ENCODE data around the gene UCHL1. TPM values are rescaled to one million over a fixed set of nuclear protein-coding genes. Genes with fewer than 3 reads are reported as not detected.

UCHL1 gene
- total RNA-seq, 4 donors from 2014 or later: 14.6 to 202 (median 35.6) TPM

DNA sequence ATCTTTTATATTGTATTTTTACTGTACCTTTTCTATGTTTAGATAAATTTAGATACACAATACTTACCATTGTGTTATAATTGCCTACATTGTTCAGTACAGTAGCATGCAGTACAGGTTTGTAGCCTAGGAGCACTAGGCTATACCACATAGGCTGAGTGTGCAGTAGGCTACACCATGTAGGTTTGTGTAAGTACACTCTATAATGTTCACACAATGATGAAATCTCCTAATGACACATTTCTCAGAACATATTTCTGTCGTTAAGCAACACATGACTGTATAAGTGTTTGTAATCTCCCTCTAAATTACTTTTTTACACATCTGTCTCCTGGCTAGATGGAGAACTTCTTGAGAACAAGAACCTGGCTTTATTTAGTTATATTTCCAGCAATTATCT is 40.3 kb downstream of the UCHL1 start:
- WGBS, 2 donors (ENCODE audit: low coverage in 1 of 2): 48 to 60% methylated on average over 1 of the region's 1 CpG
- no peaks in the 10 kb centered on the region for H3K27me3 ChIP-seq
- no peak overlapping the region for H3K4me3 ChIP-seq
- TF ChIP-seq POLR2AphosphoS5 (IDR thresholded peaks at IDR 0.05): no peak
- no peak for TF ChIP-seq EP300 (IDR thresholded peaks at IDR 0.05; ENCODE audit: low read depth)
- TF ChIP-seq POLR2A (IDR thresholded peaks at IDR 0.05): no peak
- TF ChIP-seq CTCF (IDR thresholded peaks at IDR 0.05): no peak
- H3K4me1 ChIP-seq: no peaks in the 10 kb centered on the region
- no peaks in the 10 kb centered on the region for H3K36me3 ChIP-seq
- in situ Hi-C loops (cut with MboI; ENCODE audit: low pct_ligation_motif_present in 1 of 4, low pct_unique_long_range_greater_than_20kb in 1 of 4, low sequenced_read_pairs in 3 of 4) (loop anchor here in 3 of 4 donors (25.0 kb wide), 1 partner anchor 590 kb away; no protein-coding TSS in a partner anchor), intact Hi-C loops (cut with DNase I; ENCODE audit: low total_unique reads) (no loop called here)
- H3K9me3 ChIP-seq: no peaks in the 10 kb centered on the region
- no peak overlapping the region for H3K27ac ChIP-seq
- no peak for DNase-seq

- Histone ChIP-seq H3K27ac (no peak overlapping the region), H3K4me3 (no peak overlapping the region), H3K9me3 (no peaks in the 10 kb centered on the region), H3K27me3 (no peaks in the 10 kb centered on the region), H3K4me1 (no peaks in the 10 kb centered on the region), H3K36me3 (no peaks in the 10 kb centered on the region)
- in situ Hi-C loops (cut with MboI; ENCODE audit: low pct_ligation_motif_present in 1 of 4, low pct_unique_long_range_greater_than_20kb in 1 of 4, low sequenced_read_pairs in 3 of 4) (loop anchor here in 3 of 4 donors (25.0 kb wide), 1 partner anchor 589 kb away; no protein-coding TSS in a partner anchor), intact Hi-C loops (cut with DNase I; ENCODE audit: low total_unique reads) (no loop called here)
- WGBS, 2 donors (ENCODE audit: low coverage in 1 of 2): 40% methylated on average over 2 of the region's 2 CpGs
- DNase-seq: no peak
- TF ChIP-seq EP300 (IDR thresholded peaks at IDR 0.05; ENCODE audit: low read depth) (no peak), POLR2AphosphoS5 (IDR thresholded peaks at IDR 0.05) (no peak), CTCF (IDR thresholded peaks at IDR 0.05) (no peak), POLR2A (IDR thresholded peaks at IDR 0.05) (no peak)
These were observed 41.1 kb downstream of the UCHL1 start for GRCh38 chr4:41297832-41298231.

- intact Hi-C loops (cut with DNase I; ENCODE audit: low total_unique reads): no loop called here
- TF ChIP-seq POLR2AphosphoS5 (IDR thresholded peaks at IDR 0.05): no peak
- TF ChIP-seq CTCF (IDR thresholded peaks at IDR 0.05): no peak
- TF ChIP-seq EP300 (IDR thresholded peaks at IDR 0.05; ENCODE audit: low read depth): no peak
- DNase-seq: no peak
- in situ Hi-C loops (cut with MboI; ENCODE audit: low pct_ligation_motif_present in 1 of 4, low pct_unique_long_range_greater_than_20kb in 1 of 4, low sequenced_read_pairs in 3 of 4): loop anchor here in 3 of 4 donors (25.0 kb wide), 1 partner anchor 588 kb away; no protein-coding TSS in a partner anchor
- 35 to 42% methylated on average over 2 of the region's 2 CpGs for WGBS, 2 donors (ENCODE audit: low coverage in 1 of 2)
- Histone ChIP-seq H3K27me3 (no peaks in the 10 kb centered on the region), H3K4me3 (no peak overlapping the region), H3K4me1 (no peaks in the 10 kb centered on the region), H3K27ac (no peak overlapping the region), H3K36me3 (no peaks in the 10 kb centered on the region), H3K9me3 (no peaks in the 10 kb centered on the region)
These were observed 42.8 kb downstream of the UCHL1 start for GRCh38 chr4:41299486-41299885.

DNA sequence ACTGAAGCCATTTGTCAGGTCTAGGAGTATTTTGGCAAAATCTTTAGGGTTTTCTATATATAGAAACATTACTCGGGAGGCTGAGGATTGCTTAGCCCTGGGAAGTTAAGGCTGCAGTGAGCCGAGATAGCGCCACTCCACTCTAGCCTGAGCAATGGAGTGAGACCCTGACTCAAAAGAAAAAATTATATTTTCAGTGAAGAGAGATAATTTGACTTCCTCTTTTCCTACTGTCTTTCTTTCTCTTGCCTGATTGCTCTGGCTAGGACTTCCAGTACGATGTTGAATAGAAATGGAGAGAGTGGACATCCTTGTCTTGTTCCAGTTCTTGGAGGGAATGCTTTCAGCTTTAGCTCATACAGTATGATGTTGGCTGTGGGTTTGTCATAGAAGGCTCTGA is 44.4 kb downstream of the UCHL1 start:
- intact Hi-C loops (cut with DNase I; ENCODE audit: low total_unique reads) (no loop called here), in situ Hi-C loops (cut with MboI; ENCODE audit: low pct_ligation_motif_present in 1 of 4, low pct_unique_long_range_greater_than_20kb in 1 of 4, low sequenced_read_pairs in 3 of 4) (no loop called here)
- TF ChIP-seq POLR2A (IDR thresholded peaks at IDR 0.05) (no peak), POLR2AphosphoS5 (IDR thresholded peaks at IDR 0.05) (no peak), CTCF (IDR thresholded peaks at IDR 0.05) (no peak), EP300 (IDR thresholded peaks at IDR 0.05; ENCODE audit: low read depth) (no peak)
- Histone ChIP-seq H3K36me3 (no peaks in the 10 kb centered on the region), H3K27ac (no peak overlapping the region), H3K27me3 (no peaks in the 10 kb centered on the region), H3K4me3 (no peak overlapping the region), H3K4me1 (no peaks in the 10 kb centered on the region), H3K9me3 (no peaks in the 10 kb centered on the region)
- no peak for DNase-seq
- WGBS, 2 donors (ENCODE audit: low coverage in 1 of 2): 80 to 81% methylated on average over 3 to 4 of the region's 4 CpGs
